ENCODE data around the gene TBX21.

GRCh38 chr17:47693731-47694580, 39.1 kb upstream of the TBX21 start, which contains the start of gene TBKBP1:
- TF ChIP-seq CTCF (IDR thresholded peaks at IDR 0.05) (no peak), POLR2A (IDR thresholded peaks at IDR 0.05) (no peak)
